Measurements from ENCODE around the gene IL22RA2. TPM values are rescaled to one million over a fixed set of nuclear protein-coding genes. Genes with fewer than 3 reads are reported as not detected.

Gene IL22RA2
- total RNA-seq, 1 experiment from 2014 or later: not detected

DNA sequence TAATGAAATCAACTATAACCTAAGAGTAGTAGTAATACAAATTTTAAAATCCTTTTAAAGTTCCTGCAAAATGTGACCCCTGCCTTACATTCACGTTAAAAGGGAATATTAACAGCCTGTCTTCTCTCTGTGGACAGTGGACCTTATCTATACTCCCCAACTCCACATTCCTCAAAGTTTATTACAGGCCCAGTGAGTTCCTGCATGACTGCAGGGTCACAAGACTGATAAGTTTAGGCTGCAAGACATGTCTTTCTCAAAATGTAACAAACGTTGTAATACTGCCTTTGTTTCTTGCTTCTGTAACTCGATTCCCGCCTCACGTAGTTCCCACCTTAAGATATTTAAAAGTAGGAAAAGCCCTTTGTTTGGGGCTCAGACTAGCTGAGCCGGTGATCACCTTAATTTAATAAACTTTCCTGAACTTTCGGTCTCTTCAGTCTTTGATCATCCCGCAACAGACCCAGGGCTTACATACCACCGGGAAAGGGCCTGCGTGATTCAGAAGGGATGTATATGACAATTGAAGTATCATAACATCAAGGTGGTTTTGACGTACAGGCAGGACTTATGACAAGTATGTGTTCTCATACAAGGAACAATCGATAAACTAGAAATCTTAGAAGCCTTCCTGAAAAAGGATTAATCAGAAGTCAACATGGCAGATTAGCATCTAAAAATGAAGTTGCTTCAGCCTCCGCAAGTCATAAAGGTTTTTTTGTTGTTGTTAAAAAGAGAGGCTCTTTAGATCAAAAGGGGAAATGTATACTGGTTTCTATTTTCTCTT is 3.0 kb downstream of the IL22RA2 start:
- Histone ChIP-seq H3K27ac (ENCODE audit: low read length) (no peak overlapping the region), H3K9ac (ENCODE audit: low read length) (no peak overlapping the region), H3K79me2 (ENCODE audit: low read length) (no peaks in the 10 kb centered on the region), H3K4me2 (ENCODE audit: low read length) (no peak overlapping the region), H3K9me2 (replicated peaks; ENCODE audit: low read length) (no peaks in the 10 kb centered on the region), H3F3A (ENCODE audit: low read length, unreplicated experiment) (no peaks in the 10 kb centered on the region), H2AFZ (ENCODE audit: low read length) (no peak overlapping the region), H3K4me1 (ENCODE audit: insufficient read depth, low read length) (no peaks in the 10 kb centered on the region), H4K20me1 (ENCODE audit: low read length) (no peaks in the 10 kb centered on the region), H3K27me3 (ENCODE audit: low read length) (no peaks in the 10 kb centered on the region), H3K9me3 (ENCODE audit: low read length) (no peaks in the 10 kb centered on the region), H3K4me3 (ENCODE audit: low read length) (no peak overlapping the region), H3K36me3 (ENCODE audit: low read depth, low read length) (no peaks in the 10 kb centered on the region)
- ChIA-PET CTCF (no interaction called here), POLR2A (ENCODE audit: unreplicated experiment) (no interaction called here)
- ATAC-seq: no peak
- TF ChIP-seq CTCF (conservative IDR thresholded peaks at IDR 0.05; ENCODE audit: low read depth, low read length) (no peak), EZH2phosphoT487 (IDR thresholded peaks at IDR 0.05; ENCODE audit: borderline replicate concordance, low read length) (no peak), EZH2 (IDR thresholded peaks at IDR 0.05; ENCODE audit: low read length, unreplicated experiment) (no peak)
- no TSS peak for BruUV-seq (replicated peaks)
- intact Hi-C loops (cut with micrococcal nuclease): no loop called here
- DNase-seq: no peak

DNA sequence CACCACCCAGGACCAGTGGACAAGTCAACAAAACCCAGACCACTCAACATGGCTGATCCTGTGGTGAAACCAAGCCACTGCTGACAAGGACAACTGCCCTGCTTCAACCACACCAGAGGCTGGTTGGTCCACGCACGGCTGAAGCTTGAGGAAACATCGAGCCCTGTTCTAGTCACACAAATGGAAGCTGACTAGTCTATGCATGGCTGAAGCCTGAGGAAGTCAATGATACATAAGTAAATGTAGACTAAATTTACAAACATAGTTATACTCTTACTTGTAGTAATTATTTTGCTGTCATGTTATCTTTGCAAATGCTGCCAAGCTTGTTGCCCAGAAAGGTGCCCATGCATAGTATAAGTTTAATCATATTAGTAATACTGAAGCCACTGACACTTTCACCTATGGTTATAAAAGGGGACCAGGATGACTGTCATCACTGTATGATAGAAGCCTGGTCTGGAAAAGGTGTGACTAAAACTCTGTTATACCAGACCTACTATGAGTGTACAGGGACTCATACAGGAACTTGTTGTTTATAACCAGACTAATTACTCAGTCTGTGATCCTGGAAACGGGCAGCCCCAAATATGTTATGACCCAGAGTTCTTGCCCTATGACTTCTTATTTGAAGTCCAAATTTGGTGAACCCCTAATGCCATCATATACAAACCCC is 5.6 kb downstream of the IL22RA2 start:
- CTCF ChIA-PET: no interaction called here
- POLR2A ChIA-PET (ENCODE audit: unreplicated experiment): no interaction called here
- no peaks in the 10 kb centered on the region for H3F3A ChIP-seq (ENCODE audit: low read length, unreplicated experiment)
- BruUV-seq (replicated peaks): no TSS peak
- ATAC-seq (no peak), DNase-seq (no peak)
- no peaks in the 10 kb centered on the region for H3K9me3 ChIP-seq (ENCODE audit: low read length)
- TF ChIP-seq CTCF (conservative IDR thresholded peaks at IDR 0.05; ENCODE audit: low read depth, low read length) (no peak), EZH2 (IDR thresholded peaks at IDR 0.05; ENCODE audit: low read length, unreplicated experiment) (no peak), EZH2phosphoT487 (IDR thresholded peaks at IDR 0.05; ENCODE audit: borderline replicate concordance, low read length) (no peak)
- H2AFZ ChIP-seq (ENCODE audit: low read length): no peak overlapping the region
- H3K9ac ChIP-seq (ENCODE audit: low read length): no peak overlapping the region
- H3K4me2 ChIP-seq (ENCODE audit: low read length): no peak overlapping the region
- H3K36me3 ChIP-seq (ENCODE audit: low read depth, low read length): no peaks in the 10 kb centered on the region
- H3K4me3 ChIP-seq (ENCODE audit: low read length): no peak overlapping the region
- no peaks in the 10 kb centered on the region for H3K9me2 ChIP-seq (replicated peaks; ENCODE audit: low read length)
- H4K20me1 ChIP-seq (ENCODE audit: low read length): no peaks in the 10 kb centered on the region
- H3K27me3 ChIP-seq (ENCODE audit: low read length): no peaks in the 10 kb centered on the region
- intact Hi-C loops (cut with micrococcal nuclease): no loop called here
- H3K27ac ChIP-seq (ENCODE audit: low read length): no peak overlapping the region
- no peaks in the 10 kb centered on the region for H3K79me2 ChIP-seq (ENCODE audit: low read length)
- no peaks in the 10 kb centered on the region for H3K4me1 ChIP-seq (ENCODE audit: insufficient read depth, low read length)
